NCI-H82 treated with DMSO at 0.1 percent for 48 hours (cell line): ENCODE results near the gene FOXP2.
"Not testable (repeated sequence)": the region's sequence is repeated elsewhere in the genome, so short reads cannot be mapped to it uniquely, and the experiment has no call there.

Source experiments
- DNase-seq: peaks from one replicate; lab custom pipeline; 2025; ENCODE audit not compliant: unreplicated experiment; lab: John Stamatoyannopoulos, UW

Gene FOXP2

GRCh38 chr7:114574384-114574783 is 159.8 kb downstream of the FOXP2 start:
- no peak for DNase-seq

GRCh38 chr7:114575098-114575497 is 160.5 kb downstream of the FOXP2 start:
- DNase-seq: no peak

GRCh38 chr7:114580963-114581362 is 166.3 kb downstream of the FOXP2 start:
- DNase-seq: not testable (repeated sequence)

- DNase-seq: no peak
Measured at GRCh38 chr7:114588506-114588905, 173.9 kb downstream of the FOXP2 start.

GRCh38 chr7:114589436-114589835 is 174.8 kb downstream of the FOXP2 start:
- no peak for DNase-seq

GRCh38 chr7:114590298-114590697 is 175.7 kb downstream of the FOXP2 start:
- no peak for DNase-seq

- no peak for DNase-seq
Measured at GRCh38 chr7:114598946-114599345, 184.3 kb downstream of the FOXP2 start.

- DNase-seq: no peak
Measured at GRCh38 chr7:114606100-114606499, 191.5 kb downstream of the FOXP2 start.

- not testable (repeated sequence) for DNase-seq
Measured at GRCh38 chr7:114608822-114609221, 194.2 kb downstream of the FOXP2 start.

GRCh38 chr7:114620208-114620607 is 205.6 kb downstream of the FOXP2 start:
- DNase-seq: peak; percentile 93

GRCh38 chr7:114622221-114622620 is 207.6 kb downstream of the FOXP2 start:
- DNase-seq: no peak

- DNase-seq: peak; percentile 51
Measured at GRCh38 chr7:114623146-114623545, 208.5 kb downstream of the FOXP2 start.

GRCh38 chr7:114627231-114627630 is 212.6 kb downstream of the FOXP2 start:
- no peak for DNase-seq

GRCh38 chr7:114628362-114628761 is 213.7 kb downstream of the FOXP2 start:
- no peak for DNase-seq

GRCh38 chr7:114629762-114630161 is 215.1 kb downstream of the FOXP2 start:
- no peak for DNase-seq

- no peak for DNase-seq
Measured at GRCh38 chr7:114630201-114630990, 215.8 kb downstream of the FOXP2 start.

- no peak for DNase-seq
Measured at GRCh38 chr7:114631249-114631822, 216.7 kb downstream of the FOXP2 start.

GRCh38 chr7:114639451-114639850 is 224.8 kb downstream of the FOXP2 start:
- DNase-seq: no peak

- no peak for DNase-seq
Measured at GRCh38 chr7:114644455-114644854, 229.8 kb downstream of the FOXP2 start.

GRCh38 chr7:114645451-114645850 is 230.8 kb downstream of the FOXP2 start:
- DNase-seq: no peak

GRCh38 chr7:114647518-114647917 is 232.9 kb downstream of the FOXP2 start:
- no peak for DNase-seq

GRCh38 chr7:114648117-114648516 is 233.5 kb downstream of the FOXP2 start:
- DNase-seq: no peak

GRCh38 chr7:114648680-114649079 is 234.1 kb downstream of the FOXP2 start:
- DNase-seq: no peak
